Sigmoid colon (tissue), 7 donors: ENCODE data around the gene MRM3. TPM values are rescaled to one million over a fixed set of nuclear protein-coding genes. Genes with fewer than 3 reads are reported as not detected.

ENCODE experiments used
- DNase-seq: peaks from one replicate; pipeline ENCODE4 v3.0.0-alpha.2; 2019
- H3K27ac ChIP-seq, 4 donors: fragments of 200-600 bp; sonication (generic); one replicate each; pipeline ENCODE4 v1.5.1; 2016 to 2019; ENCODE audit warnings: mild to moderate bottlenecking in 1 of 4
- H3K27me3 ChIP-seq, 3 donors: fragments of 200-600 bp; sonication (generic); one replicate each; pipeline ENCODE4 v1.5.1; 2019; ENCODE audit warnings: mild to moderate bottlenecking in 1 of 3
- H3K36me3 ChIP-seq, 4 donors: fragments of 200-600 bp; sonication (generic); one replicate each; pipeline ENCODE4 v1.5.1; 2016 to 2019
- H3K4me1 ChIP-seq, 4 donors: fragments of 200-600 bp; sonication (generic); one replicate each; pipeline ENCODE4 v1.5.1; 2017 to 2019
- H3K4me3 ChIP-seq, 4 donors: fragments of 200-600 bp; sonication (generic); one replicate each; pipeline ENCODE4 v1.5.1; 2017 to 2019; ENCODE audit warnings: mild to moderate bottlenecking in 2 of 4, moderate library complexity in 1 of 4
- H3K9me3 ChIP-seq, 4 donors: fragments of 200-600 bp in 3 of 4; sonication (generic) in 3 of 4; one replicate each; pipeline versions ENCODE4 v1.5.1 to v1.6.1; 2013 to 2019
- CTCF ChIP-seq, 4 experiments: fragments of 450-650 bp in 3 of 4; fragments of 200-600 bp in 1 of 4; IDR thresholded peaks; one replicate each; pipeline ENCODE4 v1.5.1; 2016 to 2019; ENCODE audit warnings: antibody characterized with exemption in 4 of 4, mild to moderate bottlenecking in 3 of 4, moderate library complexity in 2 of 4
- EP300 ChIP-seq, 4 donors: sonication (generic); formaldehyde crosslinking; IDR thresholded peaks; one replicate each; pipeline ENCODE4 v1.6.1; 2017; ENCODE audit warnings: antibody characterized with exemption in 4 of 4
- POLR2A ChIP-seq, 2 donors: fragments of 450-650 bp; IDR thresholded peaks; one replicate each; pipeline ENCODE4 v1.6.1; 2016; ENCODE audit warnings: antibody characterized with exemption in 2 of 2, mild to moderate bottlenecking in 2 of 2, moderate library complexity in 2 of 2
- POLR2AphosphoS5 ChIP-seq, 4 donors: sonication (generic); formaldehyde crosslinking; IDR thresholded peaks; one replicate each; pipeline ENCODE4 v1.6.1; 2017; ENCODE audit warnings: antibody characterized with exemption in 4 of 4
- WGBS, 2 donors: extraction: QIAGEN DNeasy Blood & Tissue Kit; methylation state at CpG; one replicate each; pipeline ENCODE4 v1.1.7; 2013; 5-methylcytosine and 5-hydroxymethylcytosine counted together
- intact Hi-C: fragments of 100-400 bp; cut with DNase I; formaldehyde crosslinking; loops from one replicate; pipeline ENCODE4 v1.15.1; 2023
- polyA plus RNA-seq, 3 donors: library from polyadenylated mRNA; stranded (reverse); fragments of 200-250 nt; gene quantifications; one replicate each; pipeline ENCODE4 v1.2.3, GENCODE V29; 2013
- total RNA-seq, 4 donors: library from RNA; depleted of rRNA; stranded (reverse); fragments of >200 nt; gene quantifications; one replicate each; pipeline ENCODE4 v1.1.0, GENCODE V29; 2016
- donor health status: healthy with polysubstance abuse.
- donor health status: Bipolar disorder and iron deficiency.
- donor health status: healthy.

Gene MRM3
- total and polyA plus RNA-seq, 7 donors = 10.4 to 22.4 (median 17.1) TPM

GRCh38 chr17:750431-751037 lies 31.6 kb upstream of the MRM3 start:
- 23 to 68% methylated on average over 8 of the region's 8 CpGs for WGBS, 2 donors
- TF ChIP-seq EP300 (IDR thresholded peaks at IDR 0.05) = no peak
- no peak for TF ChIP-seq POLR2AphosphoS5 (IDR thresholded peaks at IDR 0.05)
- TF ChIP-seq CTCF (IDR thresholded peaks at IDR 0.05) = no peak
- no peak for TF ChIP-seq POLR2A (IDR thresholded peaks at IDR 0.05)
- H3K27me3 ChIP-seq = no peaks in the 10 kb centered on the region
- no peak for DNase-seq
- intact Hi-C loops = loop anchor here (5.0 kb wide), 1 partner anchor 33 kb away; no protein-coding TSS in a partner anchor
- no peak overlapping the region for H3K27ac ChIP-seq
- H3K4me1 ChIP-seq = peaks cover 0 to 26% (median 19%) of the 10 kb centered on the region in 4 donors
- H3K36me3 ChIP-seq = peaks cover 0 to 23% (median 17%) of the 10 kb centered on the region in 4 donors
- H3K4me3 ChIP-seq = peak overlapping the region in 2 of 4 donors; percentile 69 to 95
- H3K9me3 ChIP-seq = no peaks in the 10 kb centered on the region

GRCh38 chr17:751269-752001 lies 30.7 kb upstream of the MRM3 start:
- TF ChIP-seq EP300 (IDR thresholded peaks at IDR 0.05) = no peak
- TF ChIP-seq CTCF (IDR thresholded peaks at IDR 0.05) = no peak
- TF ChIP-seq POLR2A (IDR thresholded peaks at IDR 0.05) = no peak
- no peak for TF ChIP-seq POLR2AphosphoS5 (IDR thresholded peaks at IDR 0.05)
- Histone ChIP-seq H3K9me3 (no peaks in the 10 kb centered on the region), H3K4me3 (peak overlapping the region; percentile 64 to 95 (median 76)), H3K36me3 (peaks cover 0 to 14% (median 9%) of the 10 kb centered on the region in 4 donors), H3K4me1 (peaks cover 0 to 26% (median 19%) of the 10 kb centered on the region in 4 donors), H3K27ac (peak overlapping the region; percentile 84 to 91 (median 87)), H3K27me3 (no peaks in the 10 kb centered on the region)
- intact Hi-C loops = loop anchor here (5.0 kb wide), 1 partner anchor 34 kb away; no protein-coding TSS in a partner anchor
- DNase-seq = peak; percentile 72
- 1% methylated on average over 49 of the region's 49 CpGs for WGBS, 2 donors

GRCh38 chr17:752002-752619 lies 30.0 kb upstream of the MRM3 start, which contains the start of gene GEMIN4:
Gene GEMIN4, minus strand, starts transcription at chr17:752264. Its CDS starts 122 bp downstream, at chr17:752142.
- 0% methylated on average over 87 of the region's 87 CpGs for WGBS, 2 donors
- H3K4me3 ChIP-seq = peak within 1 kb of the TSS; percentile 64 to 95 (median 76)
- peaks cover 0 to 26% (median 19%) of the 10 kb centered on the region in 4 donors for H3K4me1 ChIP-seq
- H3K9me3 ChIP-seq = no peaks in the 10 kb centered on the region
- no peaks in the 10 kb centered on the region for H3K27me3 ChIP-seq
- peak; percentile 78 to 91 (median 84) for TF ChIP-seq POLR2AphosphoS5 (IDR thresholded peaks at IDR 0.05)
- peak in 1 of 2 donors; percentile 43 for TF ChIP-seq POLR2A (IDR thresholded peaks at IDR 0.05)
- peak; percentile 88 to 97 (median 94) for TF ChIP-seq CTCF (IDR thresholded peaks at IDR 0.05)
- TF ChIP-seq EP300 (IDR thresholded peaks at IDR 0.05) = no peak
- H3K27ac ChIP-seq = peak within 1 kb of the TSS; percentile 84 to 91 (median 87)
- intact Hi-C loops = loop anchor here (5.0 kb wide), 1 partner anchor 35 kb away; no protein-coding TSS in a partner anchor
- DNase-seq = peak; percentile 94
- peaks cover 0 to 13% (median 6%) of the 10 kb centered on the region in 4 donors for H3K36me3 ChIP-seq

GRCh38 chr17:752620-753219 lies 29.4 kb upstream of the MRM3 start:
- Histone ChIP-seq H3K9me3 (no peaks in the 10 kb centered on the region), H3K36me3 (peaks cover 0 to 12% (median 4%) of the 10 kb centered on the region in 4 donors), H3K27me3 (no peaks in the 10 kb centered on the region), H3K4me3 (peak overlapping the region; percentile 64 to 95 (median 76)), H3K27ac (peak overlapping the region; percentile 84 to 91 (median 87)), H3K4me1 (peaks cover 0 to 26% (median 19%) of the 10 kb centered on the region in 4 donors)
- DNase-seq = peak; percentile 92
- TF ChIP-seq CTCF (IDR thresholded peaks at IDR 0.05) (no peak), POLR2AphosphoS5 (IDR thresholded peaks at IDR 0.05) (peak in 1 of 4 donors; percentile 17)
- WGBS, 2 donors = 24 to 37% methylated on average over 43 of the region's 43 CpGs
- intact Hi-C loops = loop anchor here (5.0 kb wide), 1 partner anchor 35 kb away; no protein-coding TSS in a partner anchor
